Measurements from ENCODE around the gene KCNQ1.

KCNQ1 gene

DNA sequence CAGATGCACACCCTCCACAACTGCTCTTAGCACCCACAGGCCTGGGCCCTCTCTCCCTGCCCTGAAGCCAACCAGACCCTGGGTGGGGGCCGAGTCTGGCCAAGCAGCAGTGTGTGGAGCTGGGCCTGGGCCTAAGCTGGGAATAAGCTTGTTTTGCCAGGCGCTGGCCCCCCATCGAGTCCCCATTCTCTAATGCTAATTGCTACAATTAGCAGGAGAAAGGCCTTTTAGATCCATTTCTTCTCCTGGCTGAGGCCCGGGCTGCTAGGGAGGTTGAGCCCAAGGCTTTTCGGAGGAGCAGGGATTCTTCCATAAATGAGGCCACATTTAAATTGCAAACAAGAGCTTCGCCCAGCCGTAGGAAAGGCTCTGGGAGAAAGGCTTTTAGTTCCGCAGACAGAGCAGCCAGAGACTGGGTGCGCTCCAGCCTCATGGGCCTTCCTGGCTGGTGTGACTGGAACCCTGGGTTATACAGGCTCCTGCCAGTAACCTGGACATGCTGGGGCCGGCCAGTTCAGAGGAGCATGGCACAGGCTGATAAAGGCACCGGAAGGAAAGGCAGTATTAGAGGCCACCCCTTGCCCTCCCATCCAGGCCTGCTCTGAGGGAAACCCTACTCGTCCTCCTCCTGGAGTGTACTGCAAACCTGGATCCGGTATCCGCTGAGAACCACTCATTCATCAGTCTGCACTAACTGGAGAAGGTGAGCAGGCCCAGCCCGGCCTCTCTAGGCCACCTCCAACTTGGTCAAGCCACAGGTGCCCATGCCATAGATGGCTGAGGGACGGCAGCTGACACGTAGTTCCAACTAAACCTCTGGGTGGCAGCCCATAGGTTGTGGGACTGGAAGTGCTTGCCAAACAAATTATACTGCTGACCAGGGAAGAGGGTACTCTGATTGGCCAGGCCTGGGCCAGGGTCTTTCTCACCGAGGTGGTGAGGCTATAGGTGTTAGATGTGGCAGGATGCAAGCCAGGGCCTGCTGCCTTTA is 248.8 kb downstream of the KCNQ1 start:
- DNase-seq = no peak

DNA sequence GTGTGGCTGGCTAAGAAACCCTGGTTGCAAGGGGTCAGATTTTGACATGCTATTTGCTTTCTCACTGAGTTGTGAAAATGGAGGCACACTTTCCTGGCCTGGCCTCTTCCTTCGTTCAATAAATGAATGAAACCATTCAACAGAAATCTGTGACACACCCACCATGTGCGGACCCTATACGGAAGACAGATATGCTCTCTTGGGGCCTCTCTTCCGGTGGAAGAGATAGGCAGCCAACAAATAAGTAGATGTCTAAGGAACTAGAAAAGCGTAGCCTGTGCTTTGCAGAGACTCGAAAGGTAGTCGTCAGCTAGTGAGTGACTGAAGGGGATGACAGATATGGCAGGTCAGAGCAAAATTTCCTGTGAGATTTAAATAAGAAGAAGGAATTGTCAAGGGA is 249.7 kb downstream of the KCNQ1 start:
- DNase-seq = no peak

DNA sequence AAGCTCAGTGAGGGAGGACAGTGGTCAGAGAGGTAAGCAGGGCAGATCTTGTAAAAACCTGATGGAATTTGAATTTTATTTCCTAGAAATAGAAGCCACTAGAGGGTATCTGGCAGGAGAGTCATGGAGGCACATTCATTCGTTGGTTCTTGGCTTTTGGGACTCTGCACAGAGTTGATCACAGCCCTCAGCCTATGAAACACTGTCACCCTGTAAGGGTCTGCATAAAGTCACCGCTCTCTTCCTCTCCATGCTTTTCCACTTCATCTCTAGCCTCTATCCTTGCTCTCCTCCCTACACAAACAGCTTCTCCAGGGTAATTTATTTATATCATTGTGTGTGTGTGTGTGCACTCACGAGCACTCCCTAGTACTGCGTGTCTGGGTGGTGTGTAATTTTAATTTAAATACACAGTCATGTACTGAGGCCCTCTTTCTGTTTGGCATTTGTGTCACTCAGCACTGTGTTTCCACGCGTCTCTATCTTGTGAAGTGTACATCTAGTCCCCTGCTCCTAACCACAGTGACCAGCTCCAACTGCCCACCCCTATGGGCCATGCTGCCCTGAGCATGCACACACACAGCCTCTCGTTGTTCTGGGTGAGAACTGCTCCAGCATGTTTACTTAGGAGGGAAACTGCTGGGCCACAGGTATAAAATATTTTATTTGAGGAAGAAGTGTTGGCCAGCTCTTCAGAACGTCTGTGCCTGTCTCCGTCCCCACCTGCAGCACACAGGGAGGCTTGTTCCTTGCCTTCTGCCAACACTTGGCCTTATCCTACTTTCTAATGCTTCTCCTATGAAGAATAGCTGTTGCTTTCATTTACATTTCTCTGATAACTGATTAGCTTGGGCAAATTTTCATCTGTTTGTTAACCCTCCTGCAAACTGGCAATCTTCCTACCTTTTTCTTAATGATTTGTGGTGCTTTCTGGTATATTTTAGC is 250.5 kb downstream of the KCNQ1 start:
- DNase-seq = no peak

DNA sequence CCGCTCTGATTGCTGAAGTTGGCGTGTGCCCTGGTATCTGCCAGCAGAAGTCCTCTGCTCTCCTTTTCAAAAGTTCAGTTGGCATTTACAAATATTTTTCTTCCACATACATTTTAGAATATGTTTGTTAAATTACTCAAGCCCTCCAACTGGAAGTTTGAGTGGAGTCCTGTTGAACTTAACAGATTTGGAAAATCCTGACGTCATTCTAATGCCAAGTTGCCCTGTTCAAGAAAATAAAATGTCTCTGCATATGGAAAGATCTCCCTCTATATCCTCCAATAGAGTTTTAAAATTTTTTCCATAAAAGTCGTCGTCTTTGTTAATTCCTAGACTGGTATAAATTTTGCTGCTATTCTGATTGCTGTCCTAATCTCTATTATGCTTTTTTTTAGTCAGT is 251.6 kb downstream of the KCNQ1 start:
- DNase-seq = no peak

DNA sequence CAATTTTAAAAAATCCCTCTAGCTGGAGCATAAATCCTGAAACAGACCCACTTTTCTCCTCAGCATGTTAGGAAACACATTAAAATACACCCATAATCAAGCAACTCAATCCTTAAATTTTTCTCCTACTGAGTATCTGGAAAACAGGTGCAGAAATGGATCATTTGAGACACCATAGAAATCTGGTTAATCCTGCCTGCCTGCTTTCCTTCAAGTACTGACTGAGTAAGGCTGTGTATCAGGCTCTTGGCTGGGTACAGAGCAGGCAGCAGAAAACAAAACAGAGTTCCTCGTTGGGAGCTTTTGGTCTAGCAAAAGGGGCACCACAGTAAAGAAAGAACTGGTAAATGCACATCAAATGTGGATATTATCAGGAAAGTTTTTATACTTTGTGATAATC is 253.1 kb downstream of the KCNQ1 start:
- DNase-seq = no peak

DNA sequence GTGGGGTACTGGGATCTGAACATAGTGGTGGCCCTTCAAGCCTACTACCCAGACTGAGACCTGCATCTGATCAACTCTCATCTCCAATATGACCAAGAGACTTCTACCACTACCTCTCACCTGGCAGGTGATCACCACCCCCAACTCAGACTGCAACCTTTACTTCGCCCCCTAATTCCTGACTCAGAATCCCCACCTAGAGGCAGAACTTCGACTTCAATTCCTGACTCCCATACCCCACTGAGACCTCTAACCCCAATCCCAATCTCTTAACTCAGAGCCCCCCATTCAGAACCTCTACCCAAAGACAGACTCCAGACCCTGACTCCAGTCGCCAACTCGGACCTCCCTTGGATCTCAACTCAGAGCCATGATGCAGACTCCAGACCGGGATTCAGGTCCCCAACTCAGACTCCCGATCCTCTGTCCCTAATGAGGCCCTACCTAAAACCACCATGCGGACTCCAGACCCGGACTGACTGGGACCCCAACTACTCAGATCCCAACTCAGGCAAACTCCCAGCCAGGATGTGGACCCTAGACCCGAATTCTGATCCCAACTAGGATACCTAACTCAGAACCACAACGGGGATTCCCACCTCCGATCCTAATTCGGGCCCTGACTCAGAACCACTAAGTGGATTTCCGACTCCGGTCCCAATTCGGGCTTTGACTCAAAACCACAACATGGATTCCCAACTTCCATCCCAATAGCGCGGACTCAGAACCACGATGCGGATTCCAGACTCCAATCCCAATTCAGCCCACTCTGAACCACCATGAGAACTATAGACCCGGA is 253.8 kb downstream of the KCNQ1 start:
- DNase-seq = no peak

DNA sequence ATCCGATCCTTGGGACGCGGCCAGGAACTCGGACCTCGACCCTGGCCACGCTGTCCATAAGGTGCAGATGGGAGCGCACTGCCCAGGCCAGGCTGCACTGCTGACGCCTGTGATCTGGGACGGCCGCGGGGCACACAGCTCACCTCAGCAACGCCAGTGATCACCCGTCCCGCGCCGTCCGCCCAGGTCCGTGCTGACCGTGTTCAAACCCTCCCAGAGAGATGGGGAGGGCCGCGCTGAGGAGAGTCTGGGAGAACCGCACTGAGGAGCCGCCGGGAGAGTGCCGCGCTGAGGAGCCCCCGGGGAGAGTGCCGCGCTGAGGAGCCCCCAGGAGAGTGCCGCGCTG is 254.3 kb downstream of the KCNQ1 start:
- DNase-seq = no peak

DNA sequence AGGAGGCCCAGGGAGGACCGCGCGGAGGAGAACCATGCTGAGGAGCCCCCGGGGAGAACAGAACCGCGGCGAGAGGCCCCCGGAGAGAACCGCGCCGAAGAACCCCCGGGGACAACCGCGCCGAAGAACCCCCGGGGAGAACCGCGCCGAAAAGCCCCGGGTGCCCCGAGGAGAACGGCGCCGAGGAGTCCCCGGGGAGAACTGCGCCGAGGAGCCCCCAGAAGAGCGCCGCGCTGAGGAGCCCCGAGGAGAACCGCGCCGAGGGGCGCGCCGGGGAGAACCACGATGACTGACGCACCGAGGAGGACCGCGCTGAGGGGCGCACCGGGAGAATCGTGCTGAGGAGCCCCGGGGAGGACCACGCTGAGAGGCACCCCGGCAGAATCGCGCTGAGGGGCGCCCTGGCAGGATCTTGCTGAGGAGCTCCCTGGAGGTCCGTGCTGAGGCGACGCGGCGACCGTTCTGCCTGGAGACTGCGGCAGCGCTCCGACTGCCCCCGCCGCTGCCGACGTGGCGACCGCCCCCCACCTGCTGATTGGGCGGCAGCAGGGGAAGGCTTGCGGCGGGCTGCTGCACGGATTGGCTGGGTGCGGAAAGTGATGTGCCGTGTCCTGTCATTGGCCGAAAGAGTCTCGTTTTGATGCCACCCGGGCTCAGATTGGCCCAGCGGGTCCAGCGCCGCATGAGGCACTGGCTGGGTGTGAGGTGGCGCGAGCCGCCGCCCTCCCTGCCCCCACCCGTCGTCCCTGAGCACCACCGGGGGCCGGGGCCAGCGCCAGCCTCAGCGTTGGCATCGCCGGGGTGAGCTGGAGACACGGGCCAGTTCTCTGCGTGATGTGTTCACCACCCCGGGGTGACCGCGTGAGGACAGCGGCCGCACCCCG is 255.0 kb downstream of the KCNQ1 start, which contains the start of gene KCNQ1OT1:
TSS of gene KCNQ1OT1 (minus strand) at position 464 of the 884 bp plus-strand sequence.
- peak; percentile 60 for DNase-seq

DNA sequence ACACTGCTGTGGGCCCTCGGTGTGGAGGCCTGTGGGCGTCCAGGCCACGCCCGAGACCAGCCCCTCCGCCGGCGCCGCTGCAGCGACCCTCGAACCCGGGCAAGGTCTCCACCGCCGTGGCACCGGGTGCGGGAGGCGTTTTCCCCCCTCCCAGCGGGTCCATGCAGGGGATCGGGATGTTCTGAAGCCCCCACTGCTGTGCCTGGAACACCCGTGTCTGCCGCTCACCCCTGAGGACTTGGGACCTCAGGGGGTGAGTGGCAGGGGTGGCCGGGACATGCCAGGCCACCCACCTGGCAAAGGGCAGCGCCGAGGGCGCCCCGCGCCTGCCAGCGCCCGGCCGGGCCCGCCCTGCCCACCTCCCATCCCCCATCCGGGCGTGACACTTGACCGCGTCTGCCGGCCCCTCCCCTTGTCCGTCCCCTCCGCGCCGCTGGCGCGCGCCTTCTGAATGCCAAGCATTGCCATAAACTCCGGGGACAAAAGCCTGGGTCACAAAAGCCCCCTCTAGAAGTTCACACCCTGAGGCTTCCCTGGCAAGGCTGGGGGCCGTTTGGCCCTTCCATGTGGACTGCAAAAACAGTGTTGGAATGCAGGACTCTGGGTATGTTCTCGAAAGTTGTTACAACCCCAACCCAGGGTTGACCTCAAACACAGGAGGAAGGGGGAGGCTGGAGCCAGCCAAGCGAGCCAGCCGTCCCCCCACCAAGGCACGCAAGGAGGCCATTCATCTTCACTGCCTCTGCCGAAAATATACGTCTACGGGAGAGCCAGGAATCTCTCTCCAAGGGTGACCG is 255.8 kb downstream of the KCNQ1 start:
- no peak for DNase-seq

DNA sequence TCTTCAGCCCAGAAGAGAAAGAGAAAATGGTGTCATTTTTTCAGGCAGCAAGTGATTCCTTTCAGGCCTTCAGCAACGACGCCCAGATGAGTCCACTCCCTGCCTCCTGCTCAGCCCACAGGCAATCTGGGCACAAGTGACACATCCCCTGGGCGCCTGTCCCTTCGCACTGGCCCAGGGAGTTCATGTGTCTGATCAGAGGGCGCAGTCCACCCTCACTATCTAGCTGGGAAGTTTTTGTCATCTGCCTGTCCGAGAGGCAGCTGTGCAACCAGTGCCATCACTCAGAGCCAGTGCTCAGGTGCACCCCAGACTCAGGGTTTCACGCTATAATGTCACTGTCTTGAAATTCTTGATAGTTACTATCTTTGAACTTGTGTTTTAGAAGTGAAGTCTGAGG is 256.4 kb downstream of the KCNQ1 start:
- DNase-seq = no peak

DNA sequence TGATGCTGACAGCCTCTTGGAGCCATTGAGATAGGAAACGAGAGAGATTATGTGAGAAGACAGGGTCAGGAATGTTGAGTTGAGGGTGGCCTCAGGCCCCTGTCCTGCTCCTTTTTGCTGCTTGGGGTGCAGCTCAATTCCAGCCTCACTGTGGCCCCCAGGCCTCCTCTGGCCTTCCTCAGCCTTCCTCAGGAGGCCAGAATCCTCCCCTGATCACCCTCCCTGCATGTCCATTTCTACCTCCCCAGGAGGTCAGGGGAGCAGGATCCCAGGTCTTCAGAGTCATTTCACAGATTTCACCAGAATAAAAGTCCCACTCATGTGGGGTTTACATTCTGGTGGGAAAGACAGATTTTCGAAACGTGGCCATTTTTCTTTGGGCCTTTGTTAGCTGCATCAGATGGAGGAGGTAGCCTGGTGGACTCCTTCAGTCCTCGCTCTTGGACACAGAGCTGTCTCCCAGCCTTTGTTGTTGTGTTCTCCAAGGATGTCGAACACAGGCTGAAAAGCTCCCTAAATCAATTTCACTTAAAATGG is 257.2 kb downstream of the KCNQ1 start:
- no peak for DNase-seq

DNA sequence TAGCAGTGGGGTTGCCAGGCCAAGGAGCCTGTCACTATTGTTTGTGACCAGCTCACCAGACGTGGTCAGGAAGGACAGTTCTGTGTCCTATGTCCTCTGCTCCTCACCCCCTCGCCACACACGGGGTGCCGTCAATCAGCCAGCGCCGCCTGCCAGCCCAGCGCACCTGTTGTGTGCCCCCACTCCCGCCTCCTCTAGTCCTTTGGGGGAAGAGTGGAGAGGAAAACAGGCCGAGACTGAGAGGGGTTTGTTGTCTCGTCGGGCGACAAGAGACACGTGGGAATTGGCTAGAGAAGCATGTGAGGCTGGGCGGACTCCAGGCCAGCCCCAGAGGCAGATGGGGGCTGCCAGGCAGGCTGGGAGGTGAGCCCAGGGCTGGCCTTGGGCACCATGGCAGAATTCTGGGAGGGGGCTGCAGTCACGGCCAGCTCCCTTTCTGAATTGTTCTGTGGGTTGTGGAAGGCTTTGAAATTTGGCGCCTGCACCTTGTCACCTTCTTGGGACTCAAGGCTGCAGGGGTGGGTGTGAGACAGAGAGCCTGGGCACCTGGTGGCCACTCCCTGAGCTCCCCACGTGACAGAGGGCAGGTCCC is 258.1 kb downstream of the KCNQ1 start:
- DNase-seq = no peak

DNA sequence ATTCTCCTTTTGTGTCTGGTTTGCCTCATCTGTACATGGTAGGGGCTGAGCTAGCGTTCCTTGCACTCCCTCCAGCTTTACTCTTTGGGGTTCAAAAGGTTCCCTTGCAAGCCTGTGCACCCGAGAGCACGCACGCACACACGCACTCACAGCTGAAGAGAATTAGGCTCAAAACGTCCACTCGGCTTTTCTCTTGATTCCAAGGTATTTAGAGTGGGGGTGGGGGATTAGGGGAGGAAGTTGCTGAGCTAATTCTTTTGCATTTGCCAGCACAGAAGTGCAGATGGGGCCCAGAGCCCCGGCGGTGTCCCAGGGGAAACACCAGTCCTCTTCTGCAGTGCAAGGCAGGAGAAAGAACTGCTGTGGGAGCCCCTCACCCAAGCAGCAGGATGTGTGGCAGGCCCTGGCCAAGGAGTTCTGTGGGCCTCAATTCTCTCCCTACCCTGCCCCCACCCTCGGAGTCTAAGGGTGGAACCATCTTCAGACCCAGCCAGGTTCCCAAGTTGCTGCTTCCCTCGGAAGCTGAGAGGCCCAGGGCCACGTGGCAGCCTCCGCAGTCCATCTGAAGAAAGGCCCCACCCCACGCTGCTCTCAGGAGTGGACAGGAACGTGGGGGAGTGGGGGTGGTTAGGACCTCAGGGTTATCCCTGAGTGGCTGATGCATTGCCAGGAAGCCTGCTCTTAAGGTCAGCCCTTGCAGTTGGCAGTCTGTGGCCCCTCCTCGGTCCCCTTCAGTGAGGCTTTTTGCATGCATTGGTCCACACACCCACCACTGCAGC is 258.7 kb downstream of the KCNQ1 start:
- DNase-seq = no peak

DNA sequence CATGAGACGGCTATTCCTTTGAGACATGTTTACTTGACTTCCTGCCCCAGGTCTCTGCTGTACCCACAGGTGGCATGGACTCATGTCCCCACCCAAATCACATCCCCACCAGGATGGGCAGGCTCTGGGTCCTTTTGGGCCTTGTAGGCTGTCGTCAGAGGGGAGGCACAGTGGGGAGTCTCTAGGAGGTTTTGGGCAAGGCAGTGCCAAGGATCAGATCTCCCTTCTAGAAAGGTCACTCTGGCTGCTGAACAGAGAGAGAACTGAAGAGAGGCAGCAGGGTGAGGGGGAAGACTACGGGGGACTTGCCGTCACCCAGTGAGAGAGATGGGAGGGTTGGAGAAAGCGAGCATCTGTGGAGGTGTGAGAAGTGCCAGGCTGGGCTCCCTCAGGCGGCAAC is 259.5 kb downstream of the KCNQ1 start:
- no peak for DNase-seq

DNA sequence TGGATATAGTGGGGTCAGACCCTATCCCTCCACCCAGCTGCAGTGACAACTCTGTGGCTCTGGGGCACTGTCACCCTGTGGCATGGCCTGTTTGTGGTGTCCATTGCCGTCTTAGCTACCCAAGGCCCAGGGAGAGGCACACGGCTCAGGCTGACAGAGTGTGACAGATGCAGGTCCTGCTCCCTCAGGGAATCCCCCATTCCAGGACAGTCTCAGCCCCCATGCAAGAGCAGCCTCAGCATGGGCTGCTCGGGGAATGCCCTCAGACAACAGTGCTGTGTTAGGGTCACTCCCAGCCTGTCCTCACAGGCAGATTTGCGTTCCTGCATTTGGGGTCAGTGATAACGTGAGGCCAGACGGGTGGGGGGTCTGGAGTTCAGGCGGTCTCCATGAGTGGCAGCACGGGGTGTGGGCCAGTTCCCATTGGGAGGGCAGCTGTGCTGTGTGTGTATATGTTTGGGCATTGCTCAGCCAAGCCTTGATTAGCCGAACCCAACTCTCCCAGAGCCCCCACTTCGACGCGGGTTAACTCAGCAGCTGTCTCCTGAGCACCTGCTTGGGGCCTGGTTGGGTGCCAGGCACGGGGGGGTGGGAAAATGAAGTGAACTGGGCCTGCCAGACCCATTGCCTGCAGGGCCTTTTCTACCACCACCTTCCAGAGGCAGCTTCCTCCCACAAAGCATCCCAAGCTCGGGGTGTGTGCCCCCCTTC is 260.2 kb downstream of the KCNQ1 start:
- no peak for DNase-seq

DNA sequence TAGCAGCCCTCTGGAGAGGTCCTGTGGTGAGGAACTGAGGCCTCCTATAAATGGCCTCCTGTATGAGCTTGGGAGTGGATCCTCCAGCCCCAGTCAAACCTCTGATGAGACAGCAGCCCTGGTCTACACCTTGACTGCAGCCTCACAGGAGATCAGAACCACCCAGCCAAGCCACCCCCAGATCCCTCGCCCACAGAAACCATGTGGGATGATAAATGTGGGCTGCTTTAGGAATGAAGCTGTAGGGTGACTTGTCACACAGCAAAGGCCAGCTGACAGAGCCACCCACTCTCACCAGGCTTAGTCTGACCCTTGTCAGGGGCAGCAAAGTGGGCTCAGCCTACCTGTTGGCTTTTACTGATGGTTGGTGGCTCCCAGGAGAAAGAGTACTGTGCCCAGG is 261.5 kb downstream of the KCNQ1 start:
- no peak for DNase-seq

DNA sequence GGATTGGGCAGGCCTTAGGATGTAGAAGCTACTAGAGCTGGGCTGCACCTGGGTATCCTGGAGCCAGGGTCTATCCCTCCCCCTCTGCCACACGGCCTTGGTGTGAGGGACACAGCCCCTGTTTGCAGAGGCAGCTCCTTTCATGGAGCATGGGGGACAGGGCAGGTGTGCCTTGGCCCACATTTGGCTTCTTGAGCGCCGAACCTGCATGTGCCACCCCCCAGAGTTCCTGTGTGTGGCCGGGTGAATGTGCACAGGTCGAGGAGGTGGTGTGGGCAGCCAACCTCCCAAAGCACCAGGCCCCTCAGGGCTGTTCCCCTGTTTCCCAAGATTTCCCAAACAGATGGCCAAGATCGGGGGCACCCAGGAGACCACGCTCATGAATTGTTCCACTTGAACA is 262.9 kb downstream of the KCNQ1 start:
- no peak for DNase-seq

DNA sequence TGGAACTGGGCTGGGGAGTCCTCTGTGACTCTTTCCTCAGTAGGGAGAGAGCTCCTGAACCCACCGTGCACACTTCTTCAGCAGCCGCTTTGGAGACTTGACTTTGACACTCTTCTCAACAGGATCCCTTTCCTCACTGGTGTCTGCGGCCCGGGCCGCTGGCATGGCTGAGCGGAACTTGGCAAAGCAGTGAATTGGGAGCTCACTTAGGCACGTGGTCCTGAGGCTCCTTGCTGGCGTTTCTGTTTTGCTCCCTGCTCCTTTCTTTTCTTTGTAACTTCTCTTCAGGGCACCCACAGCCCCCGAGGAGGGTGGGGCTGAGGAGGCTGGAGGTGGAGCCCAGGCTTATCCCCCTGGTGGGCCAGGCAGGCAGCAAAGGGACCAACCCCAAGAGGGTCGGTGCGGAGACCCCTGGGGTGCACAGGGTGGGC is 263.4 kb downstream of the KCNQ1 start:
- no peak for DNase-seq
